Fibroblast of peridontal ligament (primary cell): Measurements from ENCODE around the gene VTN.

Experiments
- DNase-seq: peaks from one replicate; pipeline ENCODE4 v3.0.0-alpha.2; 2010; ENCODE audit errors: extremely low read depth

The VTN gene

DNA sequence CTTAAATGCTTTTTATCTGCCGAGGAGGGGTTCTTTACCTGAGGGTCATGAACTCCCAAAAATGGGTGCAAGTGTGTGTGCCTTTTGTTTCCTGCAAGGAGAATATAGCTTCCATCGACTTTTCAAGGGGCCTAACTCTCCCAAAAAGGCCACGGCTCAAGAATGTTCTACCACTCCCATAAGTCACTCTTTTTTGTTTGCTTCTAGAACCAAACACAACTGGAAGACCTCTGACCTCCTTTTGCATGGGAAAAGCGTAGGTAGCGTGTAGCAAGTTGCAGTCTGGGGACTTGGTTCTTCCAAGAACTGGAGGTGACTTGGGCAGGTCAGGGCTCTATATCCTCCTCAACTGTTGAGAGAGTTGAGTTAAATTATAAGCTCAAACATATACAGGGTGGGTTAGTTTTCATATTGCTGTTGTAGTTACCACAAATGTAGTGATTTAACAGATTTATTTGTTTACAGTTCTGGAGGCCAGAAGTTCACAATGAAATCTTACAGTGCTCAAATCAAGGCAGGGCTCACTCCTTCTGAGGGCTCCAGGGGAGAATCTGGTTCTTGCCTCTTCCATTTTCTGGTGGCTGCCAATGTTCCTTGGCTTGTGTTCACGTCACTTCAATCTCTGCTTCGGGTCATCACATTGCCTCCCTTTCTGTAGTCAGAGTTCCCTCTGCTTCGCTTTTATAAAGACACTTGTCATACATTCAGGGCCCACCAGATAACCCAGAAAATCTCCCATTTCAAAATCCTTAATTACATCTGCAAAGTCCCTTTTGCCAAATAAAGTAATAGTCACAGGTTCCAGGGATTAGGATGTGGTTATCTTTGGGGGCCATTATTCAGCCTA lies 49.7 kb downstream of the VTN start:
- no peak for DNase-seq

- peak; percentile 18 for DNase-seq
Observed at GRCh38 chr17:28319598-28319935, 50.5 kb downstream of the VTN start.

DNA sequence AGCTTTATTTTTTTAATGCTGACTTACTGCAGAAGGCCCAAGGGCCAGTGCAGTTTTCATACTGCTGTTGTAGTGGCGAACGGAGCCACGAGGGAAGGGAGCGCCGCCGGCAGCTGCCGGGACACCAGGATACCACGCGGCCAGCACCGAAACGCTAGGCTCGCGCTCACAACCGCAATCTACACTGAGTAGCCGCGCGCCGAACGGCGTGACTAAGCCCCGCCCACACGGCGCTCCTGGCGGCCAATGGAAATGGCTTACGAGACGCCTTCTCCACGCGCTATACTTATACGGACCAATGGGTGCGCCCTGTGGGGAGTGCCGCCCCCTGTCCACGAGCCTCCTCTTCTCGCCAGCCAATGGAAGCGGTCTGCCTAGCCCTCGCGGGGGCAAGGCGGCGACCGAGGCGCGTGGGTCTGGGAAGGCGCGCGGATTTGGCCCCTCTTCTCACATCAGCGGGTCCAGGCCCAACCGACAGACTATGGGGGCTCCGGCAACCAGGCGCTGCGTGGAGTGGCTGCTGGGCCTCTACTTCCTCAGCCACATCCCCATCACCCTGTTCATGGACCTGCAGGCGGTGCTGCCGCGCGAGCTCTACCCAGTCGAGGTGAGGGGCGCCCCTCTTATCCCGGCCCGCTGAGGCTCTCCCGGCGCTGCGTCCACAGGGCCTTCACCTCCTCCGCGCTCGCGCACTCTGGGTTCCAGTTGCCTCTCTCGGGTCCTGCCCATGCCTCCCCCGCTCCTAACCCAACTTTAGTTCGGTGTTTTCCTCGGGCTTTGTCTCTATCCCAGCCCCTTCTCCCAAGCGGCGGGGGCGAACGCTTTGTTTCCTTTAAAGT lies 51.1 kb downstream of the VTN start, which contains the start of gene TMEM97:
TSS of gene TMEM97 (plus strand) at position 442 of the 839 bp plus-strand sequence. CDS start at position 482, 40 bp downstream.
- DNase-seq, result peak; percentile 96

DNA sequence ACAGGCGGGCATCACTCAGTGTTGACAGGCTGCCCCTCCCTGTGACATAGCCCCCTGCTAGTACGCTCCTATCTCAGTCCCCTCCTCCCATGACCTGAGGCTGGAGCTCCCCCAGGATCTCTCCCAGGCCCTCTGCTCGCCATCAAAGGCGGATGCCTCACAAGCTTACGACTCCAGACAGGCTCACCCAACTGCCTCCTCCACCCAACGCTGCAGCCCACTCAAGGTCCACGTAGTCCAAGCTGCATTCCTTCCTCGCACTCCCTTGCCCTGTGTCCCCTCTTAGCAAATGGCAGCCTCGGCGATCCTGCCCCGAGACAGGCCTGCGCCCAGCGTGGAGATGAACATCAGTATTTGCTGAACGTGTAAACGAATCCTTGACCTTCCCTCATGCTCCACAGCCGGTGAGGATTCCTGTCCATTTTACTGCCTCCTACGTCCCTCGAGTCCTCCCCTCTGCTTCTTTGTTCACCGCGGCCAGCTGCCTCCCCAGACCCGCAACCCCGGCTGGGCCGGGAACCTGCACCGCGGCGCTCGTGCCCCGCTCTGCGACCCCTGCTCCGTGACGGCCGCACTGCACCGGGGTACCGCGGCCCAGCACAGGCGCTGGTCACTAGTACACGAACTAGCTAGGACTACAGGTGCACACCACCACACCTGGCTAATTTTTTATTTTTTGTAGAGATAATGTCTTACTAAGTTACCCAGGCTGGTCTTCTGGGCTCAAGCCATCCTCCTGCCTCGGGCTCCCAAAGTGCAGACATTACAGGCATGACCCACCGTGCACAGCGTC lies 51.9 kb downstream of the VTN start:
- no peak for DNase-seq
